ENCODE results near the gene C9orf78. TPM values are rescaled to one million over a fixed set of nuclear protein-coding genes. Genes with fewer than 3 reads are reported as not detected.
A peak's percentile ranks its signal among the peaks of the same experiment; 100 is the strongest.

Gene C9orf78
- total and polyA plus RNA-seq, 7 donors, result 37.1 to 157 (median 53.2) TPM

DNA sequence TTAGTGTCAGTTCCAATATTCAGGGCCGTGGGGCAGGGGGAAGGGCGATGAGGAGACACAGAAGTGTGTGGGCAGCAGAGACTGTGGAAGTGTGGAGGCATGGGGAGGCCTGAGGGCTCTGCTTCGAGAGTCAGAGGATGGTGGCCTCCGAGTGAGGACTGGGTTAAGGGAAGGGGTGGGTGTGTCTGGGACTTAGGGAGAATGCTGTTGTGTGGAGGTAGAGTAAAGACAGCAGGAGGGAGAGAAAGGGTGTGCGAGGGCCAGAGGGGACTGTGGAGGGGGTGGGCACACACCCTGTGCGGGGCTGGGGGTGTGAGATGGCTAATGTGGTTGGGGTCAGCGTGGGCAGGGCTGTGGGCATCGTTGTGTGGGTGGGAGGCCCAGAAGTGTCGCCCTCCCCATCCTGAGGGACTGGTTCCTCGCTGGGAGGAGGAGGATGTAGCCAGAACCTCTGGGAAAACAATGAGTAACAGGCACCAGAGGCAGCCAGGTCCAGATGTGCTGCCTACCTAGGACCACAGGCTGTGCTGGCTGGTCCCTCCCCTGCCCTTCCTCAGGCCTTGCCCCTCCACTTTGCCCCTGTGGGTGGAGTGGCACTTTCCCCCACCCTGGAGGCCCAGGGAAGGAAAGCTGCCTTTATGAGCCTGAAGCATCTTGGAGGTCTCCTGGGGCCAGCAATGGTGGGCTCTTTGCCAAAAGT, 4.4 kb upstream of the C9orf78 start:
- Histone ChIP-seq H3K4me1 (peaks cover 12% of the 10 kb centered on the region), H3K27me3 (ENCODE audit: insufficient read depth in 3 of 3, low read length in 2 of 3) (no peaks in the 10 kb centered on the region), H3K27ac (no peak overlapping the region), H3K9me3 (no peaks in the 10 kb centered on the region), H3K4me3 (no peak overlapping the region), H3K36me3 (ENCODE audit: insufficient read depth in 1 of 2, low read depth in 1 of 2) (peaks cover 0 to 19% of the 10 kb centered on the region in 2 donors)
- 76 to 83% (median 79%) methylated on average over 10 of the region's 10 CpGs for WGBS, 3 donors
- intact Hi-C loops (cut with DNase I), result no loop called here
- TF ChIP-seq, protein P1, sequence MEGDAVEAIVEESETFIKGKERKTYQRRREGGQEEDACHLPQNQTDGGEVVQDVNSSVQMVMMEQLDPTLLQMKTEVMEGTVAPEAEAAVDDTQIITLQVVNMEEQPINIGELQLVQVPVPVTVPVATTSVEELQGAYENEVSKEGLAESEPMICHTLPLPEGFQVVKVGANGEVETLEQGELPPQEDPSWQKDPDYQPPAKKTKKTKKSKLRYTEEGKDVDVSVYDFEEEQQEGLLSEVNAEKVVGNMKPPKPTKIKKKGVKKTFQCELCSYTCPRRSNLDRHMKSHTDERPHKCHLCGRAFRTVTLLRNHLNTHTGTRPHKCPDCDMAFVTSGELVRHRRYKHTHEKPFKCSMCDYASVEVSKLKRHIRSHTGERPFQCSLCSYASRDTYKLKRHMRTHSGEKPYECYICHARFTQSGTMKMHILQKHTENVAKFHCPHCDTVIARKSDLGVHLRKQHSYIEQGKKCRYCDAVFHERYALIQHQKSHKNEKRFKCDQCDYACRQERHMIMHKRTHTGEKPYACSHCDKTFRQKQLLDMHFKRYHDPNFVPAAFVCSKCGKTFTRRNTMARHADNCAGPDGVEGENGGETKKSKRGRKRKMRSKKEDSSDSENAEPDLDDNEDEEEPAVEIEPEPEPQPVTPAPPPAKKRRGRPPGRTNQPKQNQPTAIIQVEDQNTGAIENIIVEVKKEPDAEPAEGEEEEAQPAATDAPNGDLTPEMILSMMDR (IDR thresholded peaks at IDR 0.05), result no peak
- no peak for ATAC-seq
- DNase-seq, result no peak

DNA sequence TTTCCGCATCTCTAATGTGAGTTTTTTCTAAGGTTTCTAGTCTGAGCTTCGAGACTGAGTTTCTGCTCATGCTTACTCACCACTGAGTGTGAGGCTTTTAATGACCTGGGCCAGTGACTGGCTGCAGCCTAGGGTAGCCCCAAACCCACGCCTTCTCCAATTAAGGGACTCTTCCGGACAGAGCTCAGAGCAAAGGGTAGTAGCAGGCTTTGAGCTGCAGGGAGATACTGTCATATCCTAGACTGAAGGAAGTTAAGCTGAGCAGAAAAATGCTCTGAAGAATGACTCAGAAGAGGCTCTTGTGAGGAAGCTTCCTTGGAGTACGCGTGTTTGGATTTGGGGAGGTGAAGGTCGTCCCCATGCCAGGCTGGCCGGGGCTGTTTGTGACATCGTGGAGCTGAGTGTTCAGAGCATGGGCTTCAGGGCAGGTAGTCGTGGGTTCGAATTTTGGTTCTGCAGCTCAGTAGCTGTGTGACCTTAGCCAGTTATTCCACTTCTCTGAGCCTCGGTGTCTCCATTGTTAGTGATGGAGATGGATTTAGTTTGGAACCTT, 3.7 kb upstream of the C9orf78 start:
- intact Hi-C loops (cut with DNase I), result no loop called here
- peaks cover 18% of the 10 kb centered on the region for H3K4me1 ChIP-seq
- WGBS, 3 donors, result 86 to 93% (median 87%) methylated on average over 12 of the region's 12 CpGs

DNA sequence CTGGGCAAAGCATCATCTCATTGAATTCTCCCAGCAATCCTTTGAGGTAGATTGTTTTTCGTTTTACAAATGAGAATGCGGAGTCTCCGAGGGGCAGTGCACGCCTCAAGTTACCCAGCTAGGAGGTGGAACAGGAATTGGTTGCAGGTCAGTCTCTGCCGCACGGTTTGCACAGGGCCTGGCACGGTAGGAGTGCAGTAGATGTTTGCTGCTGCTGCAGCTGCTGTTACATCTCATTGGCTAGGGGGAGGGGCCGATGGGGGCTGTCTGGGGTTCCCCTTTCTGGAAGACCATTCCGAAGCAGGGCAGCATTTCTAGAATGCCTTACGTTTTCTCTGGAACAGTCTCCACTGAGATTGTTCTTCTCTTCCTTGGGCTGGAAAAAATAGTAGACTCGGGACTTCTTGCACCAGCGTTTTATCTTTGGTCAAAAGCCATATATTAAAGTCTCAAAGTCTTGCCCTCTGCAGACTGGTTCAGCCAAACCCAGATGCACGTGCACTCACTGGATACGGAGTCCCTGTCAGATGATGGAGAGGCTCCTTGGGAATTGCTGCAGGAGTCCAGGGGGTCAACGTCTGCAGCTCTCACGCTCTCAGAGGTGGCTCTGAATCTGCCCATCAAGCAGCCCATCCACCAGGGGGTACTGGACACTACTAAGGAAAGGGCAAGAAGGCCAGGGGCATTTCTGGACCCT, 1.4 kb upstream of the C9orf78 start:
- Histone ChIP-seq H3K9me3 (no peaks in the 10 kb centered on the region), H3K4me3 (peak overlapping the region; percentile 90), H3K27ac (peak overlapping the region; percentile 94), H3K4me1 (peaks cover 22% of the 10 kb centered on the region), H3K36me3 (ENCODE audit: insufficient read depth in 1 of 2, low read depth in 1 of 2) (peaks cover 0 to 37% of the 10 kb centered on the region in 2 donors), H3K27me3 (ENCODE audit: insufficient read depth in 3 of 3, low read length in 2 of 3) (no peaks in the 10 kb centered on the region)
- DNase-seq (no peak), ATAC-seq (no peak)
- TF ChIP-seq, protein P1 (IDR thresholded peaks at IDR 0.05), result no peak
- 26 to 33% (median 27%) methylated on average over 16 of the region's 16 CpGs for WGBS, 3 donors
- intact Hi-C loops (cut with DNase I), result no loop called here

More for the DNA sequence above, 3.7 kb upstream of the C9orf78 start:
- Histone ChIP-seq H3K36me3 (ENCODE audit: insufficient read depth in 1 of 2, low read depth in 1 of 2) (peaks cover 0 to 21% of the 10 kb centered on the region in 2 donors), H3K4me3 (no peak overlapping the region), H3K27ac (no peak overlapping the region), H3K27me3 (ENCODE audit: insufficient read depth in 3 of 3, low read length in 2 of 3) (no peaks in the 10 kb centered on the region), H3K9me3 (no peaks in the 10 kb centered on the region)
- DNase-seq, result no peak
- ATAC-seq, result no peak
- TF ChIP-seq, protein P1 (IDR thresholded peaks at IDR 0.05), result no peak

DNA sequence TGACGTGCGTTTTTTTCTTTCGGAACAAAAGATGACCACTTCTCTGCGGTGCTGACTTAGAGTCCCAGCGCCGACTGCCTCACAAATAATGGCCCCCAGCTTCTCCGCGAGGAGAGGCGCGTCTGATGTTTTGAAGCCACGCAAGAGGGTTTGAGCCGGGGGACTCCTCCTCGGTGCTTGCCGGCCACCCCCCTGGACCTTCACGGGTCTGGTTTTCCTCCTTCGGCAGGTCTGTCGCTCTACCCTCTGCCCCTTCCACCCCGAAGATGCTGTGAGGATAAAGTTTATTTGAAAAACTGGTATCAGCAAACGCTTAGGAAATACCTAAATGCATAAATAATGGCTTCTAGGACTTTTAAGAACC, 767 bp upstream of the C9orf78 start:
- Histone ChIP-seq H3K27ac (peak overlapping the region; percentile 94), H3K9me3 (no peaks in the 10 kb centered on the region), H3K4me3 (peak overlapping the region; percentile 90), H3K27me3 (ENCODE audit: insufficient read depth in 3 of 3, low read length in 2 of 3) (no peaks in the 10 kb centered on the region), H3K36me3 (ENCODE audit: insufficient read depth in 1 of 2, low read depth in 1 of 2) (peaks cover 0 to 44% of the 10 kb centered on the region in 2 donors), H3K4me1 (peaks cover 22% of the 10 kb centered on the region)
- WGBS, 3 donors, result 0 to 1% (median 1%) methylated on average over 19 of the region's 19 CpGs
- ATAC-seq (peak in 1 of 4 donors; percentile 1), DNase-seq (no peak)
- intact Hi-C loops (cut with DNase I), result no loop called here
- TF ChIP-seq, protein P1 (IDR thresholded peaks at IDR 0.05), result no peak
